Trophoblast cell (in vitro differentiated cells and primary cell): ENCODE results near the gene RPS21.
A peak's percentile ranks its signal among the peaks of the same experiment; 100 is the strongest.

Experiments
- DNase-seq, 2 donors: peaks; one replicate each; pipeline ENCODE4 v3.0.0-alpha.2; 2016
- H2AFZ ChIP-seq: 2 replicates; pipeline ENCODE4 v1.6.1; 2013; ENCODE audit warnings: low read length, moderate library complexity, mild to moderate bottlenecking; ENCODE audit not compliant: insufficient read depth, poor library complexity
- H2AK5ac ChIP-seq: 2 replicates; pipeline ENCODE4 v1.6.1; 2013; ENCODE audit warnings: mild to moderate bottlenecking, low read length
- H2BK120ac ChIP-seq: 2 replicates; pipeline ENCODE4 v1.6.1; 2013; ENCODE audit warnings: low read length, mild to moderate bottlenecking, moderate library complexity; ENCODE audit not compliant: insufficient read depth, poor library complexity
- H2BK12ac ChIP-seq: 2 replicates; pipeline ENCODE4 v1.6.1; 2013; ENCODE audit warnings: mild to moderate bottlenecking, low read length, moderate library complexity
- H2BK5ac ChIP-seq: 2 replicates; pipeline ENCODE4 v1.6.1; 2013; ENCODE audit warnings: low read length, low read depth, moderate library complexity, mild to moderate bottlenecking; ENCODE audit not compliant: poor library complexity
- H3K14ac ChIP-seq: 2 replicates; pipeline ENCODE4 v1.6.1; 2013; ENCODE audit warnings: mild to moderate bottlenecking, low read length
- H3K18ac ChIP-seq: 2 replicates; pipeline ENCODE4 v1.6.1; 2013; ENCODE audit warnings: mild to moderate bottlenecking, low read length
- H3K23ac ChIP-seq: 2 replicates; pipeline ENCODE4 v1.6.1; 2013; ENCODE audit warnings: low read length
- H3K27ac ChIP-seq: 2 replicates; pipeline ENCODE4 v1.5.1; 2013; ENCODE audit warnings: low read depth, mild to moderate bottlenecking, inconsistent platforms, low read length, moderate library complexity
- H3K27me3 ChIP-seq: 2 replicates; pipeline ENCODE4 v1.6.1; 2013; ENCODE audit warnings: inconsistent platforms, mild to moderate bottlenecking, low read length, moderate library complexity; ENCODE audit not compliant: insufficient read depth
- H3K36me3 ChIP-seq, 2 experiments: 1 replicate in 1 of 2; 2 replicates in 1 of 2; pipeline ENCODE4 v1.6.1; 2013; ENCODE audit warnings: low read length in 2 of 2, mild to moderate bottlenecking in 2 of 2, moderate library complexity in 1 of 2; ENCODE audit not compliant: insufficient read depth in 2 of 2, control insufficient read depth in 1 of 2
- H3K4ac ChIP-seq: 2 replicates; pipeline ENCODE4 v1.6.1; 2013; ENCODE audit warnings: low read depth, mild to moderate bottlenecking, low read length, moderate library complexity
- H3K4me1 ChIP-seq, 2 experiments: 1 replicate in 1 of 2; 2 replicates in 1 of 2; pipeline ENCODE4 v1.6.1; 2013; ENCODE audit warnings: low read length in 2 of 2, mild to moderate bottlenecking in 2 of 2, moderate library complexity in 1 of 2; ENCODE audit not compliant: insufficient read depth in 2 of 2, control insufficient read depth in 1 of 2
- H3K4me2 ChIP-seq: 2 replicates; pipeline ENCODE4 v1.6.1; 2013; ENCODE audit warnings: inconsistent platforms, mild to moderate bottlenecking, low read length, moderate library complexity
- H3K4me3 ChIP-seq: 2 replicates; pipeline ENCODE4 v1.5.1; 2013; ENCODE audit warnings: mild to moderate bottlenecking, low read depth, low read length, inconsistent platforms
- H3K79me1 ChIP-seq: one replicate; pipeline ENCODE4 v1.6.1; 2013; ENCODE audit warnings: low read length
- H3K79me2 ChIP-seq: 2 replicates; pipeline ENCODE4 v1.6.1; 2013; ENCODE audit warnings: low read length, mild to moderate bottlenecking; ENCODE audit not compliant: control insufficient read depth, insufficient read depth, poor library complexity
- H3K9ac ChIP-seq: 2 replicates; pipeline ENCODE4 v1.6.1; 2013; ENCODE audit warnings: mild to moderate bottlenecking, low read length
- H3K9me3 ChIP-seq: 2 replicates; pipeline ENCODE4 v1.6.1; 2013; ENCODE audit warnings: low read depth, mild to moderate bottlenecking, control low read depth, inconsistent platforms, low read length; ENCODE audit not compliant: insufficient read depth
- H4K12ac ChIP-seq: 2 replicates; pipeline ENCODE4 v1.6.1; 2013; ENCODE audit warnings: low read depth, mild to moderate bottlenecking, low read length, moderate library complexity
- H4K8ac ChIP-seq: 2 replicates; pipeline ENCODE4 v1.6.1; 2013; ENCODE audit warnings: low read depth, mild to moderate bottlenecking, low read length, moderate library complexity
- H4K91ac ChIP-seq: one replicate; pipeline ENCODE4 v1.6.1; 2013; ENCODE audit warnings: low read depth, mild to moderate bottlenecking, low read length, moderate library complexity
- WGBS: extraction: QIAGEN DNeasy Blood & Tissue Kit; methylation state at CpG from one replicate; pipeline ENCODE4 v1.1.7; 2013; ENCODE audit warnings: missing lambda C conversion rate; ENCODE audit not compliant: insufficient read length, insufficient coverage; ENCODE audit errors: extremely low coverage; 5-methylcytosine and 5-hydroxymethylcytosine counted together

Gene RPS21

GRCh38 chr20:62349556-62350097 is 37.3 kb upstream of the RPS21 start:
- no peak overlapping the region for H3K4ac ChIP-seq
- H3K27ac ChIP-seq: no peak overlapping the region
- no peak overlapping the region for H3K14ac ChIP-seq
- H4K8ac ChIP-seq: no peak overlapping the region
- no peak overlapping the region for H4K91ac ChIP-seq
- no peak overlapping the region for H2BK5ac ChIP-seq
- peaks cover under 1% of the 10 kb centered on the region for H3K79me1 ChIP-seq
- H3K18ac ChIP-seq: no peak overlapping the region
- H3K4me2 ChIP-seq: no peak overlapping the region
- no peak overlapping the region for H4K12ac ChIP-seq
- H3K4me1 ChIP-seq: peaks cover 13 to 14% of the 10 kb centered on the region in 2 experiments
- no peak overlapping the region for H2BK12ac ChIP-seq
- H3K79me2 ChIP-seq: peaks cover 4% of the 10 kb centered on the region
- no peak overlapping the region for H3K9ac ChIP-seq
- H3K23ac ChIP-seq: no peak overlapping the region
- no peaks in the 10 kb centered on the region for H3K27me3 ChIP-seq
- no peak overlapping the region for H2BK120ac ChIP-seq
- peaks cover 1% of the 10 kb centered on the region for H3K9me3 ChIP-seq
- no peak overlapping the region for H3K4me3 ChIP-seq
- no peak for DNase-seq
- H2AK5ac ChIP-seq: no peak overlapping the region
- peaks cover 74% of the 10 kb centered on the region in 2 experiments for H3K36me3 ChIP-seq
- no CpG with 5 or more reads among the region's 7 CpGs for WGBS
- H2AFZ ChIP-seq: no peak overlapping the region

- Histone ChIP-seq H3K79me1 (peaks cover 5% of the 10 kb centered on the region), H3K79me2 (peaks cover 8% of the 10 kb centered on the region), H3K9ac (no peak overlapping the region), H4K8ac (no peak overlapping the region), H2BK5ac (no peak overlapping the region), H4K12ac (no peak overlapping the region), H3K14ac (peak overlapping the region; percentile 4), H3K27me3 (no peaks in the 10 kb centered on the region), H2BK120ac (peak overlapping the region; percentile 10), H2AFZ (no peak overlapping the region), H3K9me3 (peaks cover 4% of the 10 kb centered on the region), H2AK5ac (no peak overlapping the region), H3K4me3 (no peak overlapping the region), H2BK12ac (peak overlapping the region; percentile 34), H3K18ac (peak overlapping the region; percentile 34), H3K4me1 (peaks cover 18% of the 10 kb centered on the region in 2 experiments), H3K27ac (peak overlapping the region; percentile 51), H3K23ac (no peak overlapping the region), H3K4me2 (no peak overlapping the region), H3K4ac (peak overlapping the region; percentile 23), H3K36me3 (peaks cover 71 to 79% of the 10 kb centered on the region in 2 experiments), H4K91ac (no peak overlapping the region)
- no CpG with 5 or more reads among the region's 16 CpGs for WGBS
- DNase-seq: peak; percentile 84 to 86
Observed at GRCh38 chr20:62350098-62350628, 36.7 kb upstream of the RPS21 start.

- Histone ChIP-seq H3K79me1 (peaks cover 6% of the 10 kb centered on the region), H3K4me3 (no peak overlapping the region), H3K4ac (no peak overlapping the region), H3K18ac (peak overlapping the region; percentile 34), H3K4me2 (no peak overlapping the region), H2BK5ac (no peak overlapping the region), H3K9me3 (peaks cover 4% of the 10 kb centered on the region), H2BK120ac (no peak overlapping the region), H3K27ac (peak overlapping the region; percentile 24), H3K4me1 (peaks cover 24 to 25% of the 10 kb centered on the region in 2 experiments), H2AFZ (no peak overlapping the region), H2AK5ac (no peak overlapping the region), H3K27me3 (no peaks in the 10 kb centered on the region), H3K79me2 (peaks cover 11% of the 10 kb centered on the region), H3K9ac (no peak overlapping the region), H4K8ac (no peak overlapping the region), H2BK12ac (no peak overlapping the region), H3K36me3 (peaks cover 66 to 78% of the 10 kb centered on the region in 2 experiments), H3K23ac (no peak overlapping the region), H4K91ac (no peak overlapping the region), H3K14ac (peak overlapping the region; percentile 4), H4K12ac (no peak overlapping the region)
- peak; percentile 48 to 65 for DNase-seq
- WGBS: no CpG with 5 or more reads among the region's 23 CpGs
Observed at GRCh38 chr20:62350629-62351422, 36.1 kb upstream of the RPS21 start.

- no peak overlapping the region for H2AK5ac ChIP-seq
- peaks cover 18% of the 10 kb centered on the region for H3K79me2 ChIP-seq
- H2AFZ ChIP-seq: no peak overlapping the region
- H4K12ac ChIP-seq: no peak overlapping the region
- no peak for DNase-seq
- H4K8ac ChIP-seq: no peak overlapping the region
- H3K18ac ChIP-seq: no peak overlapping the region
- H2BK12ac ChIP-seq: no peak overlapping the region
- H3K23ac ChIP-seq: no peak overlapping the region
- H3K9me3 ChIP-seq: peaks cover 4% of the 10 kb centered on the region
- H3K9ac ChIP-seq: no peak overlapping the region
- no CpG with 5 or more reads among the region's 60 CpGs for WGBS
- H3K27ac ChIP-seq: no peak overlapping the region
- no peak overlapping the region for H3K4ac ChIP-seq
- H2BK120ac ChIP-seq: no peak overlapping the region
- no peak overlapping the region for H3K4me2 ChIP-seq
- no peaks in the 10 kb centered on the region for H3K27me3 ChIP-seq
- H2BK5ac ChIP-seq: no peak overlapping the region
- H3K4me3 ChIP-seq: no peak overlapping the region
- peaks cover 28 to 33% of the 10 kb centered on the region in 2 experiments for H3K4me1 ChIP-seq
- H4K91ac ChIP-seq: no peak overlapping the region
- H3K14ac ChIP-seq: no peak overlapping the region
- peaks cover 8% of the 10 kb centered on the region for H3K79me1 ChIP-seq
- peaks cover 63 to 75% of the 10 kb centered on the region in 2 experiments for H3K36me3 ChIP-seq
Observed at GRCh38 chr20:62351469-62352401, 35.2 kb upstream of the RPS21 start.
